HEK293 (cell line): ENCODE measurements around the gene SLC44A1.

Source experiments
- CTCF ChIA-PET: fragments of 350-600 bp; formaldehyde crosslinking; extraction: SDS; loops from one replicate; lab custom pipeline; 2021; ENCODE audit warnings: antibody characterized with exemption; lab: Yijun Ruan, JAX
- POLR2A ChIA-PET: fragments of 300-600 bp; formaldehyde crosslinking; extraction: SDS; loops from one replicate; lab custom pipeline; 2020; ENCODE audit warnings: antibody characterized with exemption, inconsistent platforms; lab: Yijun Ruan, JAX
- H3K27ac ChIP-seq: fragments of 200-500 bp; sonication (Bioruptor generic); 2 replicates; pipeline ENCODE4 v1.5.1; 2014; ENCODE audit warnings: low read depth, low read length, control low read depth, inconsistent platforms; ENCODE audit errors: extremely low read depth
- H3K36me3 ChIP-seq, 2 experiments: fragments of 200-500 bp in 1 of 2; sonication (Bioruptor generic) in 1 of 2; 1 replicate in 1 of 2; 2 replicates in 1 of 2; pipeline ENCODE4 v1.5.1; 2014 to 2017; ENCODE audit warnings: inconsistent platforms in 2 of 2, low read length in 2 of 2; ENCODE audit not compliant: control insufficient read depth in 2 of 2, insufficient read depth in 1 of 2
- H3K4me1 ChIP-seq: fragments of 200-500 bp; sonication (Bioruptor generic); 2 replicates; pipeline ENCODE4 v1.5.1; 2014; ENCODE audit warnings: mild to moderate bottlenecking, low read length, inconsistent platforms; ENCODE audit not compliant: control insufficient read depth, insufficient read depth
- H3K4me3 ChIP-seq: 2 replicates; pipeline ENCODE4 v1.5.1; 2011; ENCODE audit warnings: low read depth, mild to moderate bottlenecking, control low read depth, low read length, moderate library complexity
- H3K9me3 ChIP-seq: fragments of 200-500 bp; sonication (Bioruptor generic); 2 replicates; pipeline ENCODE4 v1.5.1; 2014; ENCODE audit warnings: low read depth, low read length, inconsistent platforms; ENCODE audit not compliant: control insufficient read depth, insufficient read depth
- BCL11B ChIP-seq: fragments of 450-650 bp; formaldehyde crosslinking; IDR thresholded peaks from 2 replicates; pipeline ENCODE4 v1.5.1; 2016; ENCODE audit warnings: low read depth, missing biosample characterization, missing genetic modification characterization
- IKZF3 ChIP-seq: fragments of 450-650 bp; IDR thresholded peaks from 2 replicates; pipeline ENCODE4 v1.5.0; 2018; ENCODE audit warnings: missing biosample characterization, mild to moderate bottlenecking, missing genetic modification characterization, moderate library complexity
- REST ChIP-seq: fragments of 450-650 bp; formaldehyde crosslinking; IDR thresholded peaks from 2 replicates; pipeline ENCODE4 v1.5.1; 2016; ENCODE audit warnings: missing biosample characterization, missing genetic modification characterization
- SP2 ChIP-seq: fragments of 450-650 bp; formaldehyde crosslinking; IDR thresholded peaks from 2 replicates; pipeline ENCODE4 v1.5.1; 2016; ENCODE audit warnings: missing biosample characterization, missing genetic modification characterization
- ZBTB1 ChIP-seq: fragments of 450-650 bp; formaldehyde crosslinking; IDR thresholded peaks from 2 replicates; pipeline ENCODE4 v1.5.1; 2016; ENCODE audit warnings: missing biosample characterization, missing genetic modification characterization
- ZFP41 ChIP-seq: fragments of 450-650 bp; formaldehyde crosslinking; IDR thresholded peaks from 2 replicates; pipeline ENCODE4 v1.5.1; 2016; ENCODE audit warnings: missing biosample characterization, missing genetic modification characterization, borderline replicate concordance
- ZNF114 ChIP-seq: fragments of 450-650 bp; formaldehyde crosslinking; IDR thresholded peaks from 2 replicates; pipeline ENCODE4 v1.5.0; 2017; ENCODE audit warnings: missing biosample characterization, missing genetic modification characterization
- ZNF202 ChIP-seq: fragments of 450-650 bp; formaldehyde crosslinking; IDR thresholded peaks from 2 replicates; pipeline ENCODE4 v1.5.1; 2016; ENCODE audit warnings: missing biosample characterization, missing genetic modification characterization, borderline replicate concordance
- ZNF341 ChIP-seq: fragments of 450-650 bp; formaldehyde crosslinking; IDR thresholded peaks from 2 replicates; pipeline ENCODE4; 2016; ENCODE audit warnings: low read depth, missing biosample characterization, missing genetic modification characterization
- ZNF350 ChIP-seq: fragments of 450-650 bp; formaldehyde crosslinking; IDR thresholded peaks from 2 replicates; pipeline ENCODE4 v1.5.0; 2017; ENCODE audit warnings: missing biosample characterization, mild to moderate bottlenecking, missing genetic modification characterization
- ZNF518A ChIP-seq: fragments of 450-650 bp; formaldehyde crosslinking; conservative IDR thresholded peaks from 2 replicates; pipeline ENCODE4 v1.5.1; 2016; ENCODE audit warnings: low read depth, missing biosample characterization, missing genetic modification characterization
- ZNF530 ChIP-seq: fragments of 450-650 bp; formaldehyde crosslinking; IDR thresholded peaks from 2 replicates; pipeline ENCODE4 v1.5.1; 2016; ENCODE audit warnings: low read depth, missing biosample characterization, missing genetic modification characterization
- ZNF555 ChIP-seq: fragments of 450-650 bp; formaldehyde crosslinking; conservative IDR thresholded peaks from 2 replicates; pipeline ENCODE4 v1.5.1; 2017; ENCODE audit warnings: missing biosample characterization, mild to moderate bottlenecking, missing genetic modification characterization, inconsistent platforms
- ZNF558 ChIP-seq: fragments of 450-650 bp; formaldehyde crosslinking; IDR thresholded peaks from 2 replicates; pipeline ENCODE4 v1.5.1; 2016; ENCODE audit warnings: missing biosample characterization, missing genetic modification characterization
- ZNF600 ChIP-seq: fragments of 450-650 bp; formaldehyde crosslinking; IDR thresholded peaks from 2 replicates; pipeline ENCODE4 v1.5.1; 2016; ENCODE audit warnings: missing biosample characterization, missing genetic modification characterization
- ZNF610 ChIP-seq: fragments of 450-650 bp; formaldehyde crosslinking; IDR thresholded peaks from 2 replicates; pipeline ENCODE4 v1.5.1; 2016; ENCODE audit warnings: missing biosample characterization, missing genetic modification characterization, borderline replicate concordance
- ZNF626 ChIP-seq: fragments of 450-650 bp; sonication (Bioruptor Pico); formaldehyde crosslinking; IDR thresholded peaks from 2 replicates; pipeline ENCODE4 v1.5.1; 2018; ENCODE audit warnings: missing biosample characterization, missing genetic modification characterization, inconsistent platforms
- ZNF707 ChIP-seq: fragments of 450-650 bp; formaldehyde crosslinking; IDR thresholded peaks from 2 replicates; pipeline ENCODE4 v1.5.1; 2016; ENCODE audit warnings: missing biosample characterization, missing genetic modification characterization
- ZNF785 ChIP-seq: fragments of 450-650 bp; formaldehyde crosslinking; IDR thresholded peaks from 2 replicates; pipeline ENCODE4 v1.5.1; 2016; ENCODE audit warnings: missing biosample characterization, missing genetic modification characterization
- TF ChIP-seq, protein P1 (sequence below): IDR thresholded peaks from 2 replicates; pipeline ENCODE4 v1.6.1; 2011; ENCODE audit warnings: mild to moderate bottlenecking, low read depth, low read length, borderline replicate concordance
- TF ChIP-seq, protein P2 (sequence below): fragments of 450-650 bp; formaldehyde crosslinking; IDR thresholded peaks from 2 replicates; pipeline ENCODE4 v1.5.1; 2016; ENCODE audit warnings: missing biosample characterization, missing genetic modification characterization

Gene SLC44A1

DNA sequence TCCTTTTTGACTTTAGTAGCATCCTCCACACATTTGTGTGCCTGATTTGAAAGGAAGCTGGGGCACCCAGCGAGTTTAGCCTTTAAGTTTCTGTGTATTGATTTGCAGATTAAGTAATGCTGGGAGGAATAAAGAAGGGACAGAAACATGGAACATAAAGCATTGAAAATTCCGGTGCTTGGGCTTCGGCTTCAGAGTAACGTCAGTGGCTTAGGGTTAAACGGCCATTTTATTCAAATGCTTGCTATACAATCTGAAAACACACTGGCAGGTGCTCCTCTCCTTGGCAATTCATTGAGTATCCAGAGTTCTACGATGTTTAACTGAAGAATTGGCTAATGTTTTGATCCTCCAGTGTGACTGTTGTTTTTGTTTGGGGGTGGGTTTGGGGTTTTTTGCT lies 145.3 kb downstream of the SLC44A1 start:
- H3K4me1 ChIP-seq, result 0 out of 2 replicates have a peak, but pooled peaks cover 3% of the 10 kb centered on the region
- TF ChIP-seq ZNF530 (tag by site-specific recombination), result no peak
- no peak for TF ChIP-seq ZFP41
- TF ChIP-seq ZNF350 (tag by site-specific recombination), result no peak
- TF ChIP-seq ZNF626 (tag by site-specific recombination), result no peak
- TF ChIP-seq, all 188 proteins: peak for 0
- ChIA-PET CTCF (interaction anchor here (1.4 kb wide), 1 partner anchor 25 kb away, joined by 3 read pairs; no protein-coding TSS in a partner anchor), POLR2A (no interaction called here)
- Histone ChIP-seq H3K27ac (no peak overlapping the region), H3K4me3 (no peak overlapping the region), H3K9me3 (no peaks in the 10 kb centered on the region), H3K36me3 (peaks cover 0 to 10% of the 10 kb centered on the region in 2 experiments; a peak in 1 of 3 replicates)

DNA sequence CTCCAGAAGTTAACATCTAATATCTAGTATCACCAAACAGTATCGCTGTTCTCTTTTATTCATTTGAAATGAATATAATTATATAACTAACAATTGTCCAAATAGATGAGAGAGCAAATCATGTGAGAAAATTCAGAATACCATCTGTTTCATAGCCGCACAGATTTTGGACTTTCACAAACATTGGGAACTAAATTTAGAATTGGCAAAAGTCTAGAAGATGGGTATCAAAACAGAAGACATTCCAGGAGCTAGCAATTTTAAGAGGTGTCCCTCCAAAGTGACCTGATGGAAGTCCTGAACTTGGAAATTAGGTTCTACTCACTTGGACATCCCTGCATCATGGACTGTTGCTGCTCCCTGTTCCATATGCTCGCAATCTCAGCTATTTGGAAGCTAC lies 146.4 kb downstream of the SLC44A1 start:
- H3K9me3 ChIP-seq, result no peaks in the 10 kb centered on the region
- H3K4me3 ChIP-seq, result no peak overlapping the region
- CTCF ChIA-PET, result interaction anchor here (0.6 to 1.4 kb wide), 3 partner anchors 24 to 300 kb away, joined by 3 to 5 read pairs (median 4); no protein-coding TSS in a partner anchor
- peaks cover 0 to 1% of the 10 kb centered on the region in 2 experiments; a peak in 1 of 3 replicates for H3K36me3 ChIP-seq
- no peak overlapping the region for H3K27ac ChIP-seq
- H3K4me1 ChIP-seq, result 0 out of 2 replicates have a peak, but pooled peaks cover 3% of the 10 kb centered on the region
- POLR2A ChIA-PET, result no interaction called here
- TF ChIP-seq ZNF707 (tag by site-specific recombination) (no peak), ZNF600 (tag by site-specific recombination) (no peak), REST (tag by site-specific recombination) (no peak), ZNF555 (tag by site-specific recombination) (no peak), ZNF610 (tag by site-specific recombination) (no peak), ZNF785 (no peak), ZNF558 (no peak), ZNF114 (no peak), ZNF341 (no peak), IKZF3 (tag by site-specific recombination) (no peak)
- TF ChIP-seq, protein P1, sequence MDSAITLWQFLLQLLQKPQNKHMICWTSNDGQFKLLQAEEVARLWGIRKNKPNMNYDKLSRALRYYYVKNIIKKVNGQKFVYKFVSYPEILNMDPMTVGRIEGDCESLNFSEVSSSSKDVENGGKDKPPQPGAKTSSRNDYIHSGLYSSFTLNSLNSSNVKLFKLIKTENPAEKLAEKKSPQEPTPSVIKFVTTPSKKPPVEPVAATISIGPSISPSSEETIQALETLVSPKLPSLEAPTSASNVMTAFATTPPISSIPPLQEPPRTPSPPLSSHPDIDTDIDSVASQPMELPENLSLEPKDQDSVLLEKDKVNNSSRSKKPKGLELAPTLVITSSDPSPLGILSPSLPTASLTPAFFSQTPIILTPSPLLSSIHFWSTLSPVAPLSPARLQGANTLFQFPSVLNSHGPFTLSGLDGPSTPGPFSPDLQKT, result no peak

- Histone ChIP-seq H3K27ac (no peak overlapping the region), H3K4me1 (0 out of 2 replicates have a peak, but pooled peaks cover 3% of the 10 kb centered on the region), H3K36me3 (no peaks in the 10 kb centered on the region), H3K9me3 (no peaks in the 10 kb centered on the region), H3K4me3 (no peak overlapping the region)
- ChIA-PET CTCF (interaction anchor here (0.6 to 0.8 kb wide), 2 partner anchors 103 to 300 kb away, joined by 4 to 5 read pairs; no protein-coding TSS in a partner anchor), POLR2A (no interaction called here)
- TF ChIP-seq, protein P2, sequence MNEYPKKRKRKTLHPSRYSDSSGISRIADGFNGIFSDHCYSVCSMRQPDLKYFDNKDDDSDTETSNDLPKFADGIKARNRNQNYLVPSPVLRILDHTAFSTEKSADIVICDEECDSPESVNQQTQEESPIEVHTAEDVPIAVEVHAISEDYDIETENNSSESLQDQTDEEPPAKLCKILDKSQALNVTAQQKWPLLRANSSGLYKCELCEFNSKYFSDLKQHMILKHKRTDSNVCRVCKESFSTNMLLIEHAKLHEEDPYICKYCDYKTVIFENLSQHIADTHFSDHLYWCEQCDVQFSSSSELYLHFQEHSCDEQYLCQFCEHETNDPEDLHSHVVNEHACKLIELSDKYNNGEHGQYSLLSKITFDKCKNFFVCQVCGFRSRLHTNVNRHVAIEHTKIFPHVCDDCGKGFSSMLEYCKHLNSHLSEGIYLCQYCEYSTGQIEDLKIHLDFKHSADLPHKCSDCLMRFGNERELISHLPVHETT (tag by site-specific recombination), result no peak
- TF ChIP-seq ZNF626 (tag by site-specific recombination), result no peak
- no peak for TF ChIP-seq ZNF518A
- no peak for TF ChIP-seq ZNF202 (tag by site-specific recombination)
- no peak for TF ChIP-seq ZBTB1
- no peak for TF ChIP-seq BCL11B (tag by site-specific recombination)
- TF ChIP-seq ZNF341, result no peak
- no peak for TF ChIP-seq SP2 (tag by site-specific recombination)
Observed at GRCh38 chr9:105391288-105391687, 146.8 kb downstream of the SLC44A1 start.
